Stromal cell of bone marrow (primary cell): ENCODE results near the gene FOXD1.
"Not testable (repeated sequence)": the region's sequence is repeated elsewhere in the genome, so short reads cannot be mapped to it uniquely, and the experiment has no call there.

Experiments used
- DNase-seq: peaks from one replicate; pipeline ENCODE4 v3.0.0-alpha.2; 2012; ENCODE audit warnings: low read depth

Gene FOXD1

GRCh38 chr5:73460133-73460532 lies 11.6 kb upstream of the FOXD1 start:
- no peak for DNase-seq

GRCh38 chr5:73459366-73459765 lies 10.8 kb upstream of the FOXD1 start:
- no peak for DNase-seq

- not testable (repeated sequence) for DNase-seq
These were observed 7.9 kb upstream of the FOXD1 start for GRCh38 chr5:73456462-73456861.

- no peak for DNase-seq
These were observed 5.9 kb upstream of the FOXD1 start for GRCh38 chr5:73454379-73455036.

GRCh38 chr5:73452215-73452614 lies 3.6 kb upstream of the FOXD1 start:
- no peak for DNase-seq

- no peak for DNase-seq
These were observed 2.9 kb upstream of the FOXD1 start for GRCh38 chr5:73451224-73452130.

- no peak for DNase-seq
These were observed 2.2 kb upstream of the FOXD1 start for GRCh38 chr5:73450672-73451223.

- no peak for DNase-seq
These were observed 1.6 kb upstream of the FOXD1 start for GRCh38 chr5:73450137-73450536.

- DNase-seq, result no peak
These were observed 781 bp downstream of the FOXD1 start for GRCh38 chr5:73447530-73448462.

GRCh38 chr5:73446631-73447529 lies 1.7 kb downstream of the FOXD1 start:
- DNase-seq, result no peak

- no peak for DNase-seq
These were observed 2.6 kb downstream of the FOXD1 start for GRCh38 chr5:73445665-73446630.

- DNase-seq, result no peak
These were observed 3.8 kb downstream of the FOXD1 start for GRCh38 chr5:73444499-73445438.

GRCh38 chr5:73443829-73444498 lies 4.6 kb downstream of the FOXD1 start:
- no peak for DNase-seq

GRCh38 chr5:73442996-73443627 lies 5.5 kb downstream of the FOXD1 start:
- DNase-seq, result no peak

- no peak for DNase-seq
These were observed 6.3 kb downstream of the FOXD1 start for GRCh38 chr5:73442231-73442811.

GRCh38 chr5:73441378-73441777 lies 7.2 kb downstream of the FOXD1 start:
- no peak for DNase-seq

GRCh38 chr5:73440262-73440661 lies 8.3 kb downstream of the FOXD1 start:
- no peak for DNase-seq
